Ascending aorta (tissue), 2 donors: Measurements from ENCODE around the gene FADS3. TPM values are rescaled to one million over a fixed set of nuclear protein-coding genes. Genes with fewer than 3 reads are reported as not detected.

ENCODE experiments used
- DNase-seq, 2 donors: peaks; one replicate each; pipeline ENCODE4 v3.0.0-alpha.2; 2019; ENCODE audit warnings: low spot score in 2 of 2
- H3K27ac ChIP-seq, 2 donors: fragments of 200-600 bp; sonication (generic); one replicate each; pipeline ENCODE4 v1.5.1; 2016 to 2017; ENCODE audit warnings: mild to moderate bottlenecking in 1 of 2
- H3K27me3 ChIP-seq: fragments of 200-600 bp; sonication (generic); one replicate; pipeline ENCODE4 v1.5.1; 2017
- H3K36me3 ChIP-seq, 2 donors: fragments of 200-600 bp; sonication (generic); one replicate each; pipeline ENCODE4 v1.5.1; 2016
- H3K4me1 ChIP-seq, 2 donors: fragments of 200-600 bp; sonication (generic); one replicate each; pipeline ENCODE4 v1.5.1; 2016 to 2017; ENCODE audit warnings: mild to moderate bottlenecking in 1 of 2
- H3K4me3 ChIP-seq, 2 donors: fragments of 200-600 bp; sonication (generic); one replicate each; pipeline ENCODE4 v1.5.1; 2016 to 2017; ENCODE audit warnings: mild to moderate bottlenecking in 1 of 2
- H3K9me3 ChIP-seq, 2 donors: fragments of 200-600 bp; sonication (generic); one replicate each; pipeline ENCODE4 v1.5.1; 2016
- intact Hi-C: fragments of 100-400 bp; cut with DNase I; formaldehyde crosslinking; loops from one replicate; pipeline ENCODE4 v1.15.1; 2023
- total RNA-seq: library from RNA; depleted of rRNA; stranded (reverse); fragments of >200 nt; gene quantifications from one replicate; pipeline ENCODE4 v1.1.0, GENCODE V29; 2016
- TF ChIP-seq, protein P1 (sequence below), 3 experiments: fragments of 200-600 bp in 2 of 3; fragments of 450-650 bp in 1 of 3; sonication (generic) in 2 of 3; IDR thresholded peaks; one replicate each; pipeline ENCODE4 v1.5.1; 2016 to 2019; ENCODE audit warnings: antibody characterized with exemption in 3 of 3, mild to moderate bottlenecking in 1 of 3, moderate library complexity in 1 of 3

Gene FADS3
- total RNA-seq, 1 donor from 2014 or later, result 191 TPM

DNA sequence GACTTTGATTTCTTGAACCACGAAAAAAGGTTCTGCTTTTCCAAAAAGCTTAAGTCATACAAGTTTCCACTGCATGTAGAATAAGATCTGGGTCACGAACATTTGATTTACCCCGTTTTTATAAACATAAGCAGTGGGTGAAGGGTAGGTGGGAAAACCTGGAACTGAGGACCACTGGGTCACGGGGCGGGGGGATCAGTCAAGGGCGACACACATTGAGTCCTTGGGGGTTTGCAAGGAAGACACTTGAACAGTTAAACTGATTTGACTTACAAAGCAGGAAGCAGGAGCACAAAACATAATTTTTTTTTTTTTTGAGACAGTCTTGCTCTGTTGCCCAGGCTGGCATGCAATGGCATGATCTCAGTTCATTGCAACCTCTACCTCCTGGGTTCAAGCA is 10.9 kb downstream of the FADS3 start:
- Histone ChIP-seq H3K27me3 (no peaks in the 10 kb centered on the region), H3K36me3 (peaks cover 28 to 47% of the 10 kb centered on the region in 2 donors), H3K4me1 (peaks cover 4 to 32% of the 10 kb centered on the region in 2 donors), H3K9me3 (no peaks in the 10 kb centered on the region), H3K4me3 (no peak overlapping the region), H3K27ac (peak overlapping the region; percentile 46 to 49)
- DNase-seq, result no peak
- intact Hi-C loops, result no loop called here
- TF ChIP-seq, protein P1, sequence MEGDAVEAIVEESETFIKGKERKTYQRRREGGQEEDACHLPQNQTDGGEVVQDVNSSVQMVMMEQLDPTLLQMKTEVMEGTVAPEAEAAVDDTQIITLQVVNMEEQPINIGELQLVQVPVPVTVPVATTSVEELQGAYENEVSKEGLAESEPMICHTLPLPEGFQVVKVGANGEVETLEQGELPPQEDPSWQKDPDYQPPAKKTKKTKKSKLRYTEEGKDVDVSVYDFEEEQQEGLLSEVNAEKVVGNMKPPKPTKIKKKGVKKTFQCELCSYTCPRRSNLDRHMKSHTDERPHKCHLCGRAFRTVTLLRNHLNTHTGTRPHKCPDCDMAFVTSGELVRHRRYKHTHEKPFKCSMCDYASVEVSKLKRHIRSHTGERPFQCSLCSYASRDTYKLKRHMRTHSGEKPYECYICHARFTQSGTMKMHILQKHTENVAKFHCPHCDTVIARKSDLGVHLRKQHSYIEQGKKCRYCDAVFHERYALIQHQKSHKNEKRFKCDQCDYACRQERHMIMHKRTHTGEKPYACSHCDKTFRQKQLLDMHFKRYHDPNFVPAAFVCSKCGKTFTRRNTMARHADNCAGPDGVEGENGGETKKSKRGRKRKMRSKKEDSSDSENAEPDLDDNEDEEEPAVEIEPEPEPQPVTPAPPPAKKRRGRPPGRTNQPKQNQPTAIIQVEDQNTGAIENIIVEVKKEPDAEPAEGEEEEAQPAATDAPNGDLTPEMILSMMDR (IDR thresholded peaks at IDR 0.05), result no peak

DNA sequence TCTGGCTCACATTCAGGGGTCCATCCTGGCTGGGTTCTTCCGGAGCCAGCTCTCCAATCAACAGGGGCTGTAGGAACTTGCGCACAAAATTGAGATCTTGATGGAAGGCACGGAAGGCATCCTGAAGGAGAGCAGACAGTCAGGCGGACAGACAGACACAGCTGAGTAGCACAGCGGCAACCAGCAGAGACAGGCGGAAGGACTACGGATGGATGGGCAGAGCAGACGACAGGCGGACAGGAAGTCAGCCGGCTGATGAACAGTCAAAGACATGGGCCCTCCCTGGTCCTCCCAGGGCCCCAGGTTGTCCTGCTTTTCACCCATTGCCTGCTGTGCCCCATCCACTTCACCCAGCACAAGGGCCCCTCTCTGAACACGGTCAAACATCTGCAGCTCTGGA is 11.3 kb downstream of the FADS3 start:
- Histone ChIP-seq H3K27me3 (no peaks in the 10 kb centered on the region), H3K36me3 (peaks cover 29 to 49% of the 10 kb centered on the region in 2 donors), H3K4me3 (no peak overlapping the region), H3K4me1 (peaks cover 4 to 29% of the 10 kb centered on the region in 2 donors), H3K9me3 (no peaks in the 10 kb centered on the region), H3K27ac (peak overlapping the region; percentile 46 to 49)
- DNase-seq, result no peak
- TF ChIP-seq, protein P1 (IDR thresholded peaks at IDR 0.05), result no peak
- intact Hi-C loops, result no loop called here

DNA sequence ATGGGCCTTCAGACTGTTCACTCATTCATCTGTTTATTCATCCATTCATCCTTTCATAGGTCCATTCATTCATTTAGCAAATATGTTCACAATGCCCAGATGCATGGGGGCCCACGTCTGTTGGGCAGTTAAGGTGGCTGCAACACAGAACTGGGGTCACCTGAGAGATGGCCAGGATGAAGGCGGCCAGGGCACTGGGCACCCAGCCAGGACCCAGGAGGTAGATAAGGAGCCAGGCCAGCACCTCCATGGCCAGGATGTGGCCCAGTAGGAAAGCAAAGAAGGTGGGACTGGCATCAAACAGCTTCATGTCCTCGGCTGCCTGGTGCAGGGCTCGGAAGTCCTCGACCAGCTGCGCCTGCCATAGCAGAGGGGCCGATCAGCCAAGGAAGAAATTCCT is 12.2 kb downstream of the FADS3 start:
- DNase-seq, result no peak
- H3K27ac ChIP-seq, result no peak overlapping the region
- H3K27me3 ChIP-seq, result no peaks in the 10 kb centered on the region
- peaks cover 4 to 31% of the 10 kb centered on the region in 2 donors for H3K4me1 ChIP-seq
- H3K9me3 ChIP-seq, result no peaks in the 10 kb centered on the region
- no peak overlapping the region for H3K4me3 ChIP-seq
- peaks cover 29 to 49% of the 10 kb centered on the region in 2 donors for H3K36me3 ChIP-seq
- TF ChIP-seq, protein P1 (IDR thresholded peaks at IDR 0.05), result no peak
- intact Hi-C loops, result no loop called here

DNA sequence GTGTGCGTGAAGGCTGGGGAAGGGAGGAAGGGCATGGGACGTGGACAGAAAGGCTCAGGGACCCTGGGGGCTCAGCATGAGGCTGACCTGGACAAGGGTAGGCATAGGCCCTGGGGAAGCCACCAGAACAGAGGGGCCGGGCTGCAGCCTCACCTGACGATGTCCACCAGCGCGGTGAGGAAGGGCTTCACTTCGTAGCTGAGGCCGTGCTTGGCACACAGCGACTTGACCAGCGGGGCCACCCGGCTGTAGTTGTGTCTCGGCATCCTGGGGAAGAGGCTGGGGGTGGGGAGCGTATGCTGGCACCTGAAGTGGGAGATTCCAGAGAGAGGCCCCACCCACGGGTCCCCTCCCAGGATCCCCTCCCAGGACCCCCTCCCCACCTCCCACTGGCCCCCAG is 15.6 kb downstream of the FADS3 start:
- no peak overlapping the region for H3K27ac ChIP-seq
- no peaks in the 10 kb centered on the region for H3K27me3 ChIP-seq
- H3K9me3 ChIP-seq, result no peaks in the 10 kb centered on the region
- DNase-seq, result no peak
- TF ChIP-seq, protein P1 (IDR thresholded peaks at IDR 0.05), result no peak
- intact Hi-C loops, result no loop called here
- H3K36me3 ChIP-seq, result peaks cover 29 to 67% of the 10 kb centered on the region in 2 donors
- peaks cover 1 to 18% of the 10 kb centered on the region in 2 donors for H3K4me1 ChIP-seq
- H3K4me3 ChIP-seq, result no peak overlapping the region

DNA sequence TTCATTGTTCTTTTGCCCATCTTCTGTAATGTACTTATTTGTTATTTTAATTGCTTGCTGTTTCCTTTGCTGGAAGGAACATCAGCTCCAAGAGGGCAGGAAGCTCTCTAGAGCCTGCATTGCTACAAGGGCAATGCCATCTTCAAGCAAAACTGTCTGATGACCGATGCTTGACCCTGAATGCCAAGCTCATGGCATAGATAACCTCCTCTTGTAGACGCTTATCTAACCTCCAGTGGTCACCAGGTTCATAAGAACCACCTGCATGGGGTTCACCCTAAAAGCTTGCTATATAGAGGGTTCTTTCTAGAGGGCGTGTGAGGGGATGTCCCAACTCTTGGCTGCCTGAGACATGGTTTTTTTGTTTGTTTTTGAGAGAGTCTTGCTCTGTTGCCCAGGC is 16.5 kb downstream of the FADS3 start:
- DNase-seq, result no peak
- peak overlapping the region in 1 of 2 donors; percentile 27 for H3K27ac ChIP-seq
- H3K27me3 ChIP-seq, result no peaks in the 10 kb centered on the region
- H3K9me3 ChIP-seq, result no peaks in the 10 kb centered on the region
- TF ChIP-seq, protein P1 (IDR thresholded peaks at IDR 0.05), result no peak
- intact Hi-C loops, result loop anchor here (5.0 kb wide), 1 partner anchor 78 kb away; no protein-coding TSS in a partner anchor
- peaks cover 29 to 67% of the 10 kb centered on the region in 2 donors for H3K36me3 ChIP-seq
- H3K4me1 ChIP-seq, result peaks cover 0 to 16% of the 10 kb centered on the region in 2 donors
- H3K4me3 ChIP-seq, result no peak overlapping the region

DNA sequence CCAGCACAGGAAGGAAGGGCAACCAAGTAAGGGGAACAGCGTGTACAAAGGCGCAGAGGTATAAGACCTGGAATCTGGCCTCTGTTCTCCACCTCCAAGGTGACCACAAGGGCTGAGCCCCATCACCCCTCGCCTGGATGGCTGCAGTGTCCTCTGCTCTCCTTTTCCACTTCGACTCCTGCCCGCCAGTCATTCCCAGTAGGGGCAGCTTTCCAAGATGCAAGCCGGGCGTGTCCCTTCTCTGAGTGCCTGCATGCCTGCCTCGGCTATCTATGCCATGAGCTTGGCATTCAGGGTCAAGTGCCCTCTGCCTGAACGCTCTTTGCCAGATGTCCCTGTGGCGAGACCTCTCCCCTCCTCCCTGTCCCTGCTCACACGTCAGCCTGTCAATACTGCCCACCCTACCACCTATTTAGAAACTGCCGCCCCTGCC is 17.0 kb downstream of the FADS3 start:
- Histone ChIP-seq H3K4me3 (no peak overlapping the region), H3K9me3 (no peaks in the 10 kb centered on the region), H3K27ac (peak overlapping the region; percentile 27 to 37), H3K27me3 (no peaks in the 10 kb centered on the region), H3K4me1 (peaks cover 0 to 13% of the 10 kb centered on the region in 2 donors), H3K36me3 (peaks cover 29 to 62% of the 10 kb centered on the region in 2 donors)
- DNase-seq, result no peak
- TF ChIP-seq, protein P1 (IDR thresholded peaks at IDR 0.05), result no peak
- intact Hi-C loops, result loop anchor here (5.0 kb wide), 1 partner anchor 77 kb away; no protein-coding TSS in a partner anchor
